Cardiac fibroblast (primary cell): ENCODE data around the gene SLC25A47.
"Not testable (repeated sequence)": the region's sequence is repeated elsewhere in the genome, so short reads cannot be mapped to it uniquely, and the experiment has no call there.

ENCODE experiments used
- DNase-seq, 2 donors: peaks; one replicate each; pipeline versions ENCODE4 v3.0.0 to v3.0.0-alpha.2; 2010; ENCODE audit warnings: low read depth in 2 of 2
- H3K4me3 ChIP-seq, 2 donors: replicated peaks in 1 of 2; 1 replicate in 1 of 2; 2 replicates in 1 of 2; pipeline ENCODE4 v1.5.1; 2011; ENCODE audit warnings: low read depth in 2 of 2, low read length in 2 of 2, mild to moderate bottlenecking in 2 of 2, moderate library complexity in 1 of 2
- CTCF ChIP-seq: IDR thresholded peaks from one replicate; pipeline ENCODE4 v1.5.1; 2011; ENCODE audit warnings: low read depth, mild to moderate bottlenecking, low read length, inconsistent platforms

SLC25A47 gene

GRCh38 chr14:100285913-100286400, 37.2 kb upstream of the SLC25A47 start:
- TF ChIP-seq CTCF: no peak
- H3K4me3 ChIP-seq: peak overlapping the region; percentile 50 to 70
- DNase-seq: no peak

GRCh38 chr14:100286484-100287191, 36.5 kb upstream of the SLC25A47 start:
- no peak overlapping the region for H3K4me3 ChIP-seq
- TF ChIP-seq CTCF: no peak
- DNase-seq: no peak

DNA sequence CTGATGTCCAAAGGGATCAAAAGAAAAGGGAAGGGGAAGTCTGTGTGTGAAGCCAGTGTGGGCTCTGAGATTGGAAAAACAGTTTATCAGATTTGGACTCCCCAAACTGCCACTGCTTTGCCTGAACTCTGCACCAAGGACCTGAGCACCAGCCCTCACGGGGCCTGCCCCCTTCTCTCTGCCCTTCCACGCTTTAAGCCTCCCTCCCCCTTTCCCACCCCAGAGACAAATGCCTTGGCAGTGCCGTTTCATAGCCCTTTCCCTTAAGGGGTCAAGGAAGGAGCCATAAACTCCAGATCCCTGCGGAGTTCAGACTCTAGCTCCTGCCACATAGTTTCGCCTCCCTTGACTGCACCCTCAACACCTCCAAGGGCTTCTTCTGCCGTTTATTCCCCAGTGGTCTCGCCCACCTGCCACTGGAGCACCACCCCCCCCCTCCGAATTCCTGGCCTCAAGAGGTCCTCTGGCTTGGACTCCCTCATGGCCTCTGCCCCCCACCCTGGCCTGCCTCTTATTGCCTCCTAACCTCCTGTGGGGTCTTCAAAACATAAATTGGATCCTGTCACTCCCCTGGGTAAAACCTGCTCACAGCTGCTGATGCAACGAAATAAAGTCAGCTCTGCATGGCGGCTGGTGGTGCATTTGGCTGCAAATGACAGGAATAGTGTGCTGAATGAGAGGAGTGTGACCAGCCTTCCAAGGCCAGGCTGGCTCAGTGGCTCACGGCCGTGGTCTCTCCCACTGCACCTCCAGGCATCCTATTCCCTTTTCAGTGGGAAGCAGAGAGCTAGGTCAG, 35.7 kb upstream of the SLC25A47 start:
- H3K4me3 ChIP-seq: no peak overlapping the region
- DNase-seq: no peak
- TF ChIP-seq CTCF: no peak

DNA sequence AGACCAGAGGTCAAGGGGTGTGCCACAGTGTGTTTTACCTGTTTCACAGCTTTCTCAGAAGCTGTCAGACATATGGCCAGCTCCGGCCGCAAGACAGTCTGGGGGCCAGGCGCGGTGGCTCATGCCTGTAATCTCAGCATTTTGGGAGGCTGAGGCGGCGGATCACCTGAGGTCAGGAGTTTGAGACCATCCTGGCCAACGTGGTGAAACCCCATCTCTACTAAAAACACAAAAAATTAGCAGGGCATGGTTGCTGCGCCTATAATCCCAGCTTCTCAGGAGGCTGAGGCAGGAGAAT, 35.2 kb upstream of the SLC25A47 start:
- not testable (repeated sequence) for H3K4me3 ChIP-seq, DNase-seq

GRCh38 chr14:100288382-100289185, 34.6 kb upstream of the SLC25A47 start:
- no peak for TF ChIP-seq CTCF
- H3K4me3 ChIP-seq: no peak overlapping the region
- DNase-seq: no peak

- no peak overlapping the region for H3K4me3 ChIP-seq
- no peak for DNase-seq
- no peak for TF ChIP-seq CTCF
These were observed 33.1 kb upstream of the SLC25A47 start for GRCh38 chr14:100289916-100290606.
